Tibial nerve (tissue), 4 donors: ENCODE results near the gene MAN1A2. TPM values are rescaled to one million over a fixed set of nuclear protein-coding genes. Genes with fewer than 3 reads are reported as not detected.

Experiments
- DNase-seq, 2 donors: peaks; one replicate each; pipeline ENCODE4 v3.0.0-alpha.2; 2019; ENCODE audit warnings: low spot score in 2 of 2
- H3K27ac ChIP-seq, 4 donors: fragments of 200-600 bp; sonication (generic) in 3 of 4; one replicate each; pipeline ENCODE4 v1.5.1; 2017 to 2019; ENCODE audit warnings: mild to moderate bottlenecking in 1 of 4
- H3K27me3 ChIP-seq, 2 donors: fragments of 200-600 bp; sonication (generic) in 1 of 2; one replicate each; pipeline versions ENCODE4 v1.5.1 to v1.6.0; 2017 to 2019
- H3K36me3 ChIP-seq, 3 donors: fragments of 200-600 bp; sonication (generic); one replicate each; pipeline ENCODE4 v1.5.1; 2018 to 2019
- H3K4me1 ChIP-seq, 4 donors: fragments of 200-600 bp; sonication (generic) in 3 of 4; one replicate each; pipeline ENCODE4 v1.5.1; 2017 to 2019
- H3K4me3 ChIP-seq, 4 donors: fragments of 200-600 bp; sonication (generic) in 3 of 4; one replicate each; pipeline ENCODE4 v1.5.1; 2017 to 2019; ENCODE audit warnings: mild to moderate bottlenecking in 1 of 4, moderate library complexity in 1 of 4
- H3K9me3 ChIP-seq, 4 donors: fragments of 200-600 bp; sonication (generic) in 3 of 4; one replicate each; pipeline ENCODE4 v1.5.1; 2017 to 2019
- EP300 ChIP-seq, 2 donors: sonication (generic); formaldehyde crosslinking; IDR thresholded peaks; one replicate each; pipeline ENCODE4 v1.6.1; 2017; ENCODE audit warnings: antibody characterized with exemption in 2 of 2, mild to moderate bottlenecking in 1 of 2
- POLR2A ChIP-seq, 2 donors: fragments of 450-650 bp; IDR thresholded peaks; one replicate each; pipeline ENCODE4 v1.6.1; 2017; ENCODE audit warnings: antibody characterized with exemption in 2 of 2, mild to moderate bottlenecking in 2 of 2, moderate library complexity in 2 of 2
- WGBS, 2 donors: methylation state at CpG; one replicate each; pipeline ENCODE4 v1.1.5; 2018; 5-methylcytosine and 5-hydroxymethylcytosine counted together
- total RNA-seq, 4 donors: library from RNA; depleted of rRNA; stranded (reverse); fragments of >200 nt; gene quantifications; one replicate each; pipeline ENCODE4 v1.1.0, GENCODE V29; 2016
- TF ChIP-seq, protein P1 (sequence below), 5 experiments: fragments of 200-600 bp in 3 of 5; fragments of 450-650 bp in 2 of 5; sonication (generic) in 3 of 5; IDR thresholded peaks; one replicate each; pipeline ENCODE4 v1.5.1; 2016 to 2019; ENCODE audit warnings: antibody characterized with exemption in 5 of 5, mild to moderate bottlenecking in 3 of 5, moderate library complexity in 2 of 5

Gene MAN1A2
- total RNA-seq, 4 donors from 2014 or later = 31.4 to 65.7 (median 45.6) TPM

DNA sequence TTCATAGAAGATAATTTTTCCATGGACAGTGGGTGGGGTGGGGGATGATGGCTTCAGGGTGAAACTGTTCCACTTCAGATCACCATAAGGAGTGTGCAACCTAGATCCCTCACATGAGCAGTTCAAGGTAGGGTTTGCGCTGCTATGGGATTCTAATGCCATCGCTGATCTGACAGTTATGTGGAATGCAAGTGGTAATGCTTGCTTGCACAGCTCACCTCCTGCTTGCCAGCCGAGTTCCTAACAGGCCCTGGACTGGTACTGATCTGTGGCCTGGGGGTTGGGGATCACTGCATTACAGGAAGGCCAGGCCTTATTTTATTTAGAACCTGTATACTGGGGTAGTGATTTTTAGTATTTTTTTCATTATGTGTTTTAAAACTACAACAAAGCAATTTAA lies 22.0 kb downstream of the MAN1A2 start:
- DNase-seq = no peak
- no peaks in the 10 kb centered on the region for H3K36me3 ChIP-seq
- H3K4me3 ChIP-seq = no peak overlapping the region
- H3K4me1 ChIP-seq = peaks cover 0 to 25% (median 4%) of the 10 kb centered on the region in 4 donors
- H3K27me3 ChIP-seq = no peaks in the 10 kb centered on the region
- whole genome bisulfite sequencing, 2 donors = 93 to 94% methylated on average over 3 of the region's 3 CpGs
- H3K27ac ChIP-seq = no peak overlapping the region
- peaks cover 0 to 4% (median 0%) of the 10 kb centered on the region in 4 donors for H3K9me3 ChIP-seq
- TF ChIP-seq, protein P1, sequence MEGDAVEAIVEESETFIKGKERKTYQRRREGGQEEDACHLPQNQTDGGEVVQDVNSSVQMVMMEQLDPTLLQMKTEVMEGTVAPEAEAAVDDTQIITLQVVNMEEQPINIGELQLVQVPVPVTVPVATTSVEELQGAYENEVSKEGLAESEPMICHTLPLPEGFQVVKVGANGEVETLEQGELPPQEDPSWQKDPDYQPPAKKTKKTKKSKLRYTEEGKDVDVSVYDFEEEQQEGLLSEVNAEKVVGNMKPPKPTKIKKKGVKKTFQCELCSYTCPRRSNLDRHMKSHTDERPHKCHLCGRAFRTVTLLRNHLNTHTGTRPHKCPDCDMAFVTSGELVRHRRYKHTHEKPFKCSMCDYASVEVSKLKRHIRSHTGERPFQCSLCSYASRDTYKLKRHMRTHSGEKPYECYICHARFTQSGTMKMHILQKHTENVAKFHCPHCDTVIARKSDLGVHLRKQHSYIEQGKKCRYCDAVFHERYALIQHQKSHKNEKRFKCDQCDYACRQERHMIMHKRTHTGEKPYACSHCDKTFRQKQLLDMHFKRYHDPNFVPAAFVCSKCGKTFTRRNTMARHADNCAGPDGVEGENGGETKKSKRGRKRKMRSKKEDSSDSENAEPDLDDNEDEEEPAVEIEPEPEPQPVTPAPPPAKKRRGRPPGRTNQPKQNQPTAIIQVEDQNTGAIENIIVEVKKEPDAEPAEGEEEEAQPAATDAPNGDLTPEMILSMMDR (IDR thresholded peaks at IDR 0.05) = no peak
- no peak for TF ChIP-seq EP300 (IDR thresholded peaks at IDR 0.05)
- TF ChIP-seq POLR2A (IDR thresholded peaks at IDR 0.05) = no peak

DNA sequence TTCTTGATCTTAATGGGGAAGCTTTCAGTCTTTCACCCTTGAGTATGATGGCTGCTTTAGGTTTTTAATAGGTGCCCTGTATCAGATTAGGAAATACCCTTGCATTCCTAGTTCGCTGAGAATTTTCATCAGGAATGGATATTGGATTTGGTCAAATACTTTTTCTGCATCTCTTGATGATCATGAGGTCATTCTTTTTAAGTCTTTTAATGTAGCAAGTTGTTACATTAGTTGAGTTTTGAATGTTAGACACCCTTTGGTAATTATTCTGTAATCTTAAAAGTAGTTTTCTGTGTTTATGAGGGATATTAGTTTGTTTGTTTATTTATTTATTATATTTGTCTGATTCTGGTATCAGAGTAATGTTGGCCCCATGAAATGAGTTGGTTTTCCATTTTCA lies 22.5 kb downstream of the MAN1A2 start:
- no peaks in the 10 kb centered on the region for H3K36me3 ChIP-seq
- 88 to 93% methylated on average over 1 of the region's 1 CpG for WGBS, 2 donors

DNA sequence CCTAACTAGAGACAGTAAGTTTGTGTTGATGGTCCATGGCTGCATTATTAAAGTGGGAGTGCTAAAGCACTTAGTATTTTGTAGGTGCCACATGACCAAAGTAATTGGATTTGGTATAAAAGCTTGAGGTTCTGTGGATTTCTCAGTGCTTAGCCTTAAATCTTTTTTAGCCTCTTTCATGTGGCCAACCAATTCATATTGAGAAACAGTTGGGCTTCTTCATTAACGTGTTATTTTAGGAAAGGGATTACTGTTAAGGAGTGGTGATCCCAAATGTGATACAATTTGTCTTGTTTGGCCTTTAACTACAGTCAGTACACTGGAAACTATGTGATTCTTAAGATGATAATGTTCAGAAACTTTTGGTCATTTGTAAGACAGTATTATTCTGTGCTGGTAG lies 25.5 kb downstream of the MAN1A2 start:
- Histone ChIP-seq H3K36me3 (no peaks in the 10 kb centered on the region), H3K27me3 (no peaks in the 10 kb centered on the region), H3K4me1 (peaks cover 0 to 28% (median 4%) of the 10 kb centered on the region in 4 donors), H3K27ac (no peak overlapping the region), H3K4me3 (no peak overlapping the region), H3K9me3 (peaks cover 0 to 3% (median 0%) of the 10 kb centered on the region in 4 donors)
- DNase-seq = no peak
- WGBS, 2 donors = 7 to 10% methylated on average over 1 of the region's 1 CpG
- TF ChIP-seq, protein P1 (IDR thresholded peaks at IDR 0.05) = no peak
- TF ChIP-seq EP300 (IDR thresholded peaks at IDR 0.05) (no peak), POLR2A (IDR thresholded peaks at IDR 0.05) (no peak)

More for the DNA sequence above, 22.5 kb downstream of the MAN1A2 start:
- DNase-seq = no peak
- Histone ChIP-seq H3K9me3 (peaks cover 0 to under 1% (median 0%) of the 10 kb centered on the region in 4 donors), H3K4me3 (no peak overlapping the region), H3K27me3 (no peaks in the 10 kb centered on the region), H3K4me1 (peaks cover 0 to 25% (median 4%) of the 10 kb centered on the region in 4 donors), H3K27ac (no peak overlapping the region)
- TF ChIP-seq POLR2A (IDR thresholded peaks at IDR 0.05) (no peak), EP300 (IDR thresholded peaks at IDR 0.05) (no peak)
- TF ChIP-seq, protein P1 (IDR thresholded peaks at IDR 0.05) = no peak

DNA sequence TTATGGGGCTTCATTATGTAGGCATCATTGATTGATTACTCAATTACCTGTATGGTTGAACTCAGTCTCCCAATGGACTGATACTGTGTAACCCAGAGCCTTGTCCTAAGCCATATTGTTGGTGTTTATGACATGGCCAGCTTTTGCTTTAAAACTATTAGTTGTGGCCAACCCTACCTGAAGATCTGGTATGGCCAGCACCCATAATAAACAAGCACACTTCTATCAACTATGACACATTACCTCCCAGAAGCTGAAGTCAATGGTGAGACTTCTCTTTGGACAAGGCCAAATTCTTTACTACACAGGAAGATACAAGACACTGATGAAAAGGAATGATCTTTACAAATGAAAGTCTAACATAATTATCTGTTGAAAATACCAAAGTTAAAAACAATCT lies 28.8 kb downstream of the MAN1A2 start:
- H3K27ac ChIP-seq = no peak overlapping the region
- DNase-seq = no peak
- TF ChIP-seq POLR2A (IDR thresholded peaks at IDR 0.05) (no peak), EP300 (IDR thresholded peaks at IDR 0.05) (no peak)
- TF ChIP-seq, protein P1 (IDR thresholded peaks at IDR 0.05) = no peak

DNA sequence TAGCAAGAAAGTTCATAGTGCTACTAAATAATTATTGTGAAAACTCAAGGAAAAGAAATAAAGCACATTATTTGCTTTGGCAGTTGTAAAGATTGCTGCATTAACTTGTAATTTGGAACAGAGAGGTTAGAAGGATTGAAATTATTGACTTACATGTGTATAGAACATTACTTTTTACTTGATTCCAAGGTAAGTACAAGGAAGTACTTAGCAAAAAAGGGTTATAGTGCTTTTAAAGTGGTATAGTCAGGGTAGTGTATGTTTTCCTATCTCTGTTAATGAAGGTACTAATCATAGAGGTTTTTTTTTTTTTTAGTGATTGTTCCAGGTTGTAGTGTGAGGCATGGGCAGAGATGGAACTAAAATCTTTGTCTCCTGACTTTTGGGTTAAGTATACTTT lies 29.4 kb downstream of the MAN1A2 start:
- Histone ChIP-seq H3K9me3 (peaks cover 0 to 3% (median 0%) of the 10 kb centered on the region in 4 donors), H3K27ac (no peak overlapping the region), H3K4me3 (no peak overlapping the region), H3K36me3 (no peaks in the 10 kb centered on the region), H3K27me3 (no peaks in the 10 kb centered on the region), H3K4me1 (peaks cover 0 to 24% (median 4%) of the 10 kb centered on the region in 4 donors)
- TF ChIP-seq EP300 (IDR thresholded peaks at IDR 0.05) (no peak), POLR2A (IDR thresholded peaks at IDR 0.05) (no peak)
- TF ChIP-seq, protein P1 (IDR thresholded peaks at IDR 0.05) = no peak
- DNase-seq = no peak

More for the DNA sequence above, 28.8 kb downstream of the MAN1A2 start:
- H3K9me3 ChIP-seq = peaks cover 0 to 3% (median 0%) of the 10 kb centered on the region in 4 donors
- no peaks in the 10 kb centered on the region for H3K36me3 ChIP-seq
- no peaks in the 10 kb centered on the region for H3K27me3 ChIP-seq
- H3K4me1 ChIP-seq = peaks cover 0 to 25% (median 4%) of the 10 kb centered on the region in 4 donors
- H3K4me3 ChIP-seq = no peak overlapping the region
